GM18520 (cell line): ENCODE measurements around the gene OTOA.
"Not testable (repeated sequence)": the region's sequence is repeated elsewhere in the genome, so short reads cannot be mapped to it uniquely, and the experiment has no call there.

Source experiments
- ATAC-seq: cut with Tn5 transposase; IDR thresholded peaks from one replicate; pipeline ENCODE4 v1.9.1; 2021; ENCODE audit not compliant: unreplicated experiment

Gene OTOA

DNA sequence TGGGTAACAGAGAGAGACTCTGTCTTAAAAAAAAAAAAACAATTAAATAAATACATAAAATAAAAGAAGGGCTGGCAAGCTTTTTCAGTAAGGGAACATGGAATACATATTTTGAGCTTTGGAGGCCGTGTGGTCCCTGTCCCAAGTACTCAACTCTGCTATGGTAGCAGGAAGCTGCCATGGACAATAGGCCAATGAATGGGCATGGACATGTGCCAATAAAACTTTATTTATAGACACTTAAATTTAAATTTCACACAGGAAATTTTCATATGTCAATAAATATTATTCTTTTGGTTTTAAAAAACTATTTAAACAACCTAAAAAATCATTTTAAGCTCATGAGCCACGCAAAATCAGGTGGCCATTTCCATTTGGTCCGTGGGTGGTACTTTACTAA lies 3.8 kb downstream of the OTOA start:
- ATAC-seq, result no peak

DNA sequence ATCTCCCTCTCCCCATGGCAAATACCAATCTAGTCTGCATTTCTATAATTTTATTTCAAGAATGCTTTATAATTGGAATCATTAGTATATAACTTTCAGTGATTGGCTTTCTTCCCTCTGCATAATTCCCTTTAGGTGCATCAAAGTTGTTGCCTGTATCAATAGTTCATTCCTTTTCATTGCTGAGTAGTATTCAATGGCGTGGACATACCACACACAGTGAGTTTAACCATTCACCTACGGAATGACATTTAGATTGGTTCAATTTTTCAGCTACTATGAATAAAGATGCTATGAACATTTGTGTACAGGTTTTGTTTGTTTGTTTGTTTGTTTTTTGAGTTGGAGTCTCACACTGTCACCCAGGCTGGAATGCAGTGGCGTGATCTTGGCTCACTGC lies 9.7 kb downstream of the OTOA start:
- ATAC-seq, result no peak

DNA sequence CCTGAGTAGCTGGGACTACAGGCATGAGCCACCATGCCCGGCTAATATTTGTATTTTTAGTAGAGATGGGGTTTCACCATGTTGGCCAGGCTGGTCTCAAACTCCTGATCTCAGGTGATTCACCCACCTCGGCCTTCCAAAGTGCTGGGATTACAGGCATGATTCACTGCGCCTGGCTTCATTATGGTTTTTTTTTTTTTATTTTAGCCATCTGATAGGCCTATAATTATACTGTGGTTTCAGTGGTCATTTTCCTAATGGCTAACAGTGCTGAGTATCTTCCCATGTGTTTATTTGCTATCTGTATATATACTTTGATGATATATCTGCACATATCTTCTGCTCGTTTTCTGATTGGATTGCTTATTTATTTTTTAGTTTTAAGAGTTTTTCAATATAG lies 10.7 kb downstream of the OTOA start:
- not testable (repeated sequence) for ATAC-seq

DNA sequence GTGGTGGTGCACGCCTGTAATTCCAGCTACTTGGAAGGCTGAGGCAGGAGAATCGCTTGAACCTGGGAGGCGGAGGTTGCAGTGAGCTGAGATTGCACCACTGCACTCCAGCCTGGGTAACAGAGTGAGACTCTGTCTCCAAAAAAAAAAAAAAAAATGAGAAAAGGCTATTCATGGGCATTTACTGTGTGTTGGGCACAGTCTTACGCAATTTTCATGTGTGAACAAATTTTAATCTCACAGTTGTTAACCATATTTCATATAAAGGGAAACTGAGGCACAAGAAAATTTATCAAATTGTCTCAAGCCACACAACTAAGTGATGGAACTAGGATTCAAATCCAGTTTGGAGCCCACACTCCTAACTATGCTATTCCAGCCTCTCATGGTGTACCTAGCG lies 16.9 kb downstream of the OTOA start:
- ATAC-seq, result not testable (repeated sequence)

DNA sequence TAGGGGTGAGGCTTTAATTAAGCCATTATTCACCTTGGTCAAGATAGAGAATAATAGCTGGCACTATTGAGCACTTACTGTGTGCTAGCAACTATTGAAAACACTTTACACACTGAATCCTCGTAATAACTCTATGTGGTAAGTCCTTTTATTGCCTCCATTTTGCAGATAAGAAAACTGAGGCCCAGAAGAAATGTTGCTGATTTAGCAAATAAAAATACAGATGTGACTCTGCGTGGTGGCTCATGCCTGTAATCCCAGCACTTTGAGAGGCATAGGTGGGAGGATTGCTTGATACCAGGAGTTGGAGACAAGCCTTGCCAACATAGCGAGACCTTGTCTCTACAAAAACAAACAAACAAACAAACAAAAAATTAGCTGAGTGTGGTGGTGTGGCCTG lies 19.4 kb downstream of the OTOA start:
- ATAC-seq, result no peak

DNA sequence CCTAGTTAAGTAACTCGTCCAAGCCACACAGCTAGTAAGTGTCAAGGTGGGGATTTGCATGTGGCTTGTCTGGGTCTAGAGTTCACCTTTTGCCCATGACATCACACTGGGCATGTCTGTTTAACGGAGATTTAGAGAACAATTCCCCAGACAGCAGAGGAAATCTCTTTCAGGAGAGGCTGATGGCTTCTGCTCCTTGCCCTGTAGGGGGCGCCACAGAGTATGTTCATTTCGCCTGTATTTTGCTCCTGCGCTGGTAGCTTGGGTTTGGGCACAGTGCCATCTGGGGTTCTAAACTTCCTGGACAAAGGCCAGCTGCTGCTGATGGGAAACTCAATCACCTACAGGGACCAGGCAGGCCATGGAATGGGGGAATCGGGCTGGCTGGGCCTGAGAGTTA lies 20.4 kb downstream of the OTOA start:
- no peak for ATAC-seq

DNA sequence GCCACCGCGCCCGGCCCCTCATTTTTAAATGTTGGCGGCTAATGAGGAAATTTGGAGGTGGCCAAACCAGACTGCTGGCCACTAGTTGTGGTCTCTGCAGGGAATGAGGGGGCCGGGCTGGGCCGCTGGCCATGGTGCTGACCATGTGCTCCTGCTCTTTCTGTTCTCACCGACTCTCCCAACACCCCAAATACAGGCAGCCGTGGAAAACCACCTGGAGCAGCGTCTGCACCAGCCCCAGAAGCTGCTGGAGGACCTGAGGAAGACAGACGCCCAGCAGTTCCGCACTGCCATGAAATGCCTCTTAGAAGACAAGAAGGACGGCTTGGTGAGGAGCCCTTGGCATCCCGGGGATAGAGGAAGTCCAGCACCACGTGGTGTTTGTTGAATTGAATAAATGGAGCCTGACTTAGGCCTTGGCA lies 21.3 kb downstream of the OTOA start:
- ATAC-seq, result no peak

DNA sequence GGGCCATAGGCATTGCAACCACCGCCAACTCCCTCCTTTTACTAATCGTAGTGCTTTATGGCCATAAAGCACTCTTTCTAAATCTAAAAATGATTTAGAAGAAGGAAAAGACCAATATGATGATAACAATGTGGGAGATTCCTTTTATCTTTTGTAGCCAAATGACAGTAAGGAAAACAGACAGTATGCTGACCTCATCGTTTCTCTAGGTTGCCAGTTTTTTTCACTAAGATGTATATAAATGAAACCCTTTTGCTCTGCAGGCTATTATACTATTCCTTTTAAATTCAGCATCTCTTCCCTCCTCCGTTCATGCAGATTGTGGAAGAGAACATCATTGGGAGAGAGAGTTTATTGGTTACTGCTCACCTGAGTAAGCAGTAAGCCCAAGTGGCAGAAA lies 25.3 kb downstream of the OTOA start:
- no peak for ATAC-seq

DNA sequence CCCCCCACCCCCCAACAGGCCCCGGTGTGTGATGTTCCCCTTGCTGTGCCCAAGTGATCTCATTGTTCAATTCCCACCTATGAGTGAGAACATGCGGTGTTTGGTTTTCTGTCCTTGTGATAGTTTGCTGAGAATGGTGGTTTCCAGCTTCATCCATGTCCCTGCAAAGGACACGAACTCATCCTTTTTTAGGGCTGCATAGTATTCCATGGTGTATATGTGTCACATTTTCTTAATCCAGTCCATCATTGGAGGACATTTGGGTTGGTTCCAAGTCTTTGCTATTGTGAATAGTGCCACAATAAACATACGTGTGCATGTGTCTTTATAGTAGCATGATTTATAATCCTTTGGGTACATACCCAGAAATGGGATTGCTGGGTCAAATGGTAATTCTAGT lies 27.2 kb downstream of the OTOA start:
- not testable (repeated sequence) for ATAC-seq

DNA sequence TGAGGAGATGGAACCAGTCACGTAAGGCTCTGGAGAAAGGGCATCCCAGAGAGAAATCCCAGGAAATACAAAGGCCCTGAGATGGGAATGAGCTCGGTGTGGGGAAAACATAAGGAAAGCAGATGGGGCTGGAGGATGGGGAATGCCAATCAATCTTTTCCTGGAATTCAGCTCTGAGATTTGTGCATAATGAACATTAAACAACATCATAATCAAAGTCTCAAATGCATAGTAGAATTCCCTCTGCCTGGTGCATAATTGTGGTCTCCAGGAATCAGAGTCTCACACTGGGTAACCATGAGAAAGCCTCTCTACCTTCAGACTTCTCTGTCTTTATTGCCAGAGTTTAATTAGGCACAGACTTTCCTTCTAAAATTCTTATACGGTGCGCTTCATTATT lies 30.8 kb downstream of the OTOA start:
- no peak for ATAC-seq

DNA sequence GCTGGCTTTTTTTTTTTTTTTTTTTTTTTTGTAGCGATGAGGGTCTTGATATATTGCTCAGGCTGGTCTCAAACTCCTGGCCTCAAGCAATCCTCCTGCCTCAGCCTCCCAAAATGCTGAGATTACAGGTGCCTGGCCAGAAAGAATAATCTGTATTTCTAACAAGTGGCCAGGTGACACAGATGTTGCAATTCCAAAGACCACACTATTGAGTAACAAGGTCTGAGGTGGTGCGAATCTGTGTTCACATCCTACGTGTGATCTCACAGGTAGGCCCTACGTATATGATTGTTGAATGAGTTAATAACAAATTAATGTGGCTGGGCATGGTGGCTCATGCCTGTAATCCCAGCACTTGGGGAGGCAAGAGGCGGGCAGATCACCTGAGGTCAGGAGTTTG lies 33.3 kb downstream of the OTOA start:
- no peak for ATAC-seq

DNA sequence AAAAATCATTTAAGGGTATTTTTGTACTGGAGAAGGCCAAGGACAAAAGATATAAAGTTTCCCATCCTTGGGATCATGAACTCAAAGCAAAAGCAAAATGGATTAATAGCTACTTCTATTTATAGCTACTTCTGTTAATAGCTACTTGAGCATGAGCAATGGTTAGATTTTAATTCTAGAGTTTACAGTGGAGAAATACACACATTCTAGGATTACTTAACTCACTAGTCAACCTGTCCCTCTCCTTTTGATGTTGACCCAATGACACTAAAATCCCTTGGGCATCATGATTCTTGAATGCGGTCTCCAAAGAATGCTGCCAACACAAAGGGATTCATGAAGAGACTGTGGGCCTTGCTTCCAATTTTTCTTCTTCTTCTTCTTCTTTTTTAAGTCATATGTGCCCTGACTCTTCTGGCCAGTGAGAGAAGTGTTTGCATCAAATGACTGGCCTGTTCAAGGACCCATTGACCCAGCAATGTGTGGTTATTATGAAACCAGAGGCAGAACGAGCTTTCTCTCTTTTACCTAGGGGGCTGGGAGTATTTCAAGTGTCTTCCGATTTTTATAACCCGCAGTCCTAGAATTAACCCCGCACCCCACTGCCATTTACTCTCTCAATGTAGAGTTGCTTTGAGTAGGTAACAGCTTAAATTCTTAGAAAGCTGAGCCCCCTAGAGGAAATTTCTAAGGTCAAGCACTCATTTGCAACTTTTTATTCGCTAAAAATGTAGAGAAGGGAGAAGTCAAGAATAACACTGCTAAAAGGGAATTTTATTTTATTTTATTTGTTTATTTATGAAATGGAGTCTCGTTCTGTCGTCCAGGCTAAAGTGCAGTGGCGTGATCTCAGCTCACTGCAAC lies 34.6 kb downstream of the OTOA start:
- no peak for ATAC-seq

DNA sequence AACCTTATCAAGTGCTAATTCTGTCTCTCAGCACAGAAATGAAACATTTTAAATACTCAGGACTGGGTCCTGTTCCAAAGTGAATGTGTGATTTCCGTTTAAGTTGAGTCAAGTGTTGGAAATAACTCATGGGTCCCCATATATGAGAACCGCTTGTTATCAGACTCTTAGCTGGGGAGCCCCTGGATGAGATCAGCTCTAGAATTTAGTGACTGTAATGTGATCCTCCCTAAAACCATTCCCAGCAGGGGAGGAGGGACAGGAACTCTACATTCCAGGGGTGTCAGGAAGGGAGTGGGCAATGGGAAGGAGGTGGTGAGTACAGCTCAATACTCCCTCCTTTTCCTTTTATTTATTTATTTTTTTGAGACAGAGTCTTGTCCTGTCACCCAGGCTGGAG lies 37.5 kb downstream of the OTOA start:
- no peak for ATAC-seq

DNA sequence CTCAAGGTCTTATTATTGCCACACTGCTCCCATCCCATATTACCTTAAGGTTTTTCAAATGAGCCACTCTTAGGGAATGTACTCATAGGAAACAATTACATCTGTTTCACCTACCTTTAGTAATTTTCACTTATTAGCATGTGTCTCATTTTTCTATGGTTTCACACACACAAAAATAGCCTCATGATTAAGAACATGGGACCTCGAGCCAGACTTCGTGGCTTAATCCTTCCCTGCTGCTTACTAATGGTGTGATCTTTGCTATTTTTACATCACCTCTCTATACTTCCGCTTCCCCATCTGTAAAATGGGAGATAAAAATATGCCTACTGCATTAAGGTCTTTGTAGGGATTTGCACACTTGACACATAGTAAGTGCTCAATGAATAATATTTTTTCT lies 38.5 kb downstream of the OTOA start:
- no peak for ATAC-seq

DNA sequence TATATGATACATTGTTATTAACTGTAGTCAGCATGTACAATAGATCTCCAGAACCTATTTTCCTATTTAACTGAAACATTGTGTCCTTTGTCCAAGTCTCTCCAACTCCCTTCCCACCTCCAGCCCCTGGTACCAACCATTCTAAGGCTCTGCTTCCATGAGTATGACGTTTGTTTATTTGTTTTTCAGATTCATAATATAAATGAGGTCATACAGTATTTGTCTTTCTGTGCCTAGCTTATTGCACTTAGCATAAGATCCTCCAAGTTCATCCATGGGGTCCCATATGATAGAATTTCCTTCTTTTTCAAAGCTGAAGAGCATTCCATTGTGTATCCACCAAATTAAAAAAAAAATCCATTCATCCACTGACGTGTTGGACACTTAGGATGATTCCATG lies 39.4 kb downstream of the OTOA start:
- no peak for ATAC-seq

DNA sequence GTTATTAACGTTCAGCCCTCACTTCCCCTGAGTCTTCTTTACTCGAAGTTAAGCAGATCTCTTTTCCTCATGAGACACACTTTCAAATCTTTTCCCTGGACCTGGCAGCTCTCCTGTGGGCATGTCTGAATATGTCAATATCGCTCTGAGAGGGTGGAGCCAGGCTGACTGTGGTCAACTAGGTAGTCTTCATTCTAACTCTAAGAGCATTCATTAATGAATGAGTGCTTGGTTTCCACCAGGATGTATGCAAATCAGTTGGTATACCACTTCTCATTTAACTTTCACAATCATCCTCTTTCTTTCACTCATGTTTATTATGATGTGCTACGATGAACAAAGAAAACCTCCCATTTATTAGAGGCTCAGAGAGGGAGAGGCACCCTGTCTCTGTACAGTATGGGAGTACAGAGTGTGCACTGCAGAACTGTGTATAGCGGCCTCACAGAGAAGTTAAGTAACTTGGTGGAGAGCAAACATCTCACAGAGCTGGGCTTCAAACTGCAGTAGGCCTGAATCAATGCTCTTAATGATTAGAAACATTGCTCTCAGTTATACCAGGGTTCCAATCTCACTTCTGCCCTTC lies 39.9 kb downstream of the OTOA start:
- no peak for ATAC-seq

DNA sequence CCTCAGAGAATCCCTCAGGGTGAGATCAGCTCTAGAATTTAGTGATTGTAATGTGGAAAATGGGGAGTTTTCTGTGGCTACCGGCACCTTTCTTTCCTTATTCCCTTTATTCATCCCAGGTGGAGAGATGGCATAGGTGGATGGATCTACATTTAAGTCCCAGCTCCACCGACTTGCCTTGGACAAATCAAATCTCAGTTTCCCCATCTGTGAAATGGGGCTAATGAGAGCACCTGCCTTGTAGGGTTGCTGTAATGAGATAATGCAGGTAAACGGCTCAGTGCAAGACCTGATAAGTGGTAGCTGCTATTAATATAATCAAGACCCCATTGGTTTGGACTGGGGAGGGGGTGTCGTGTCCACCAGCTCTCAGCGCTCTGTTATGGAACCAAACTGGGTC lies 40.5 kb downstream of the OTOA start:
- ATAC-seq, result no peak

DNA sequence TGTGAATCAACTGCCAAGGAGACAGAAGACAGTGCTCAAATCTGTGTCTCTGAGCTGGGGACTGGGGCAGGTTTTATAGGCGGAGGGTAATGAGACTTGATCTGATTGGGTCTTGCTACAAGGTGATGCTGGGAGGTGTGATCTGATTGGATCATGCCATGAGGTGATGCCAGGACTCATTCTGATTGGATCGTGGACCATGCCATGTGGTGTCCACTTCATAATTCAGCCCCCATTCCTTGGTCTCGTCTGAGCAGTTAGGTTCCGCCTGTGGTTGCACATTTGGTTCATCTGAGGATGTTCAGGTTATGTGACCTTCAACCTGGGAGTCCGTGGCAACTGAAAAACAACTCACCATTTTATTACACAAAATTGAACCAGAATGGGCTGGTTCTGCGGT lies 41.0 kb downstream of the OTOA start:
- no peak for ATAC-seq

DNA sequence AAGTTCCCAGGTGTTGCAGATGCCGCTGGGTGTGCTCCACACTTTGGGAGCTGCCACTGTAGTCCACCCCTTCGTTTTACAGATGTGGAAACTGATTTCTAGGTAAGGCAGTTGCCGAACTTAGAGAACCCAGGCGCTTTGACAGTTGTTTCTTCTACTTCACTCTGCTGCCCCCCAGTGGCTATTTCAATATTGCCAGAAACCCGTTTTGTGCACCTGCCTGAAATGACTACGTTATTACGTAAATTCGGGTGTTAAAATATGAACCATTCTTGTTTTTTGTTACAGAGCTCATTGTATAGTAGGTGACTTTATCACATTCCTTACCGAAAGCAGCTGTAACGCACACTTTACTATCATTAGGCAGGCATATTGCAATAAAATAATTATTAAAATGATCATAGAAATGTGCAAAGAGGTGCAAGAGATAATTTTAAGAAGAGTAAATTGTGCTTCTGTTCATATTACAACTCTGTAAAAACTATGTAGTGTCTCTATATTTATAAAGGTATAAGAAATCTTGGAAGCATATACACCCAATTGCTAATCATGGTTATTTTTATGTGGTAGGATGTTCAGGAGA lies 44.9 kb downstream of the OTOA start:
- ATAC-seq, result no peak

DNA sequence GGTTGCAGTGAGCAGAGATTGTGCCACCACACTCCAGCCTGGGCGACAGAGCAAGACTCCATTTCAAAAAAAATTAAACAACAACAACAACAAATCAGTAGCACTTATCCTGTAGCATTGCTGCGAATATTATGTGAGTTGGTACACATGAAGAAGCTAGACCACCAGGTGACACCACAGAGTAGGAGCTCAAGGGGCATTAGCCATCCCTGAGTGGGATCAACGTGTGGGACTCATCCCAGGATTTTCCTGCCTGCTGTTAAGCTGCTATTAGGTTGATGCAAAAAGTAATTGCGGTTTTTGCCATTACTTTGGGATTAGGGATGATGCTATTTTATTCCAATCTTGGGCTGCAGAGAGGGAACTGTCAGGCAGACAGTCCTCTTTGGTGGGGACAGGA lies 47.2 kb downstream of the OTOA start:
- no peak for ATAC-seq

DNA sequence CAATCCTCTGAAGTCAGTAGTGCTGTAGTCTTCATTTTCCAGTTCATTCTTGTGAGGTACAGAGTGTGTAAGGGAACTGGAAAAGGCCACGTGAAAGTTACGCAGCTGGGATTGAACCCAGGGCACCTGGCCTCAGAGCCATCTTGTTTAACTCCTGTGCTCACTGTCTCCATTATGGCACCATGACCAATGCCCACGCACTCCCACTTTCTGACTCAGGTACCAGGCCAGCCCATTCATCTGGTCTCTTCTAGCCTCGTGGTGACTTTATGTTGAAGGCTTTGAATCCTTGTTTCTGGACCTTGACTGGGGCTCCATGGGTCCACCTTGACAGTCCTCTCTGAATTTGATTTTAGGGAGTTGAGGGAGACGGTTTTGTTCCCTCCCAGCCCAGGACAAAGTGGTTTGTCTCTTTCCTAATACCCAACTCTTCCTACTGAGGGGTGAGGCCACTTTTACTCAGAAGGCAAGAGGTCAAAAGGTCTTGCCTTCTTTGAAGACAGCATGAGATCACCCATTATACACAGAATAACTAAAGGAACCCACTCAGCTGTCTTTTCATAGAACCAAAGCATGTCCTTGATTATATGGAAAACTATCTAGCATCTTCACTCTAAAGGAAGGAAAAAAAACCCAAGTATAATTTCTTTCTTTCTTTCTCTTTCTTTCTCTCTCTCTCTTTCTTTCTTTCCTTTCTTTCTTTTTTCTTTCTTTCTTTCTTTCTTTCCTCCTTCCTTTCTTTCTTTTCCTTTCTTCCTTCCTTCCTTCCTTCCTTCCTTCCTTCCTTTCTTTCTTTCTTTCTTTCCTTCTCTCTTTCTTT lies 50.0 kb downstream of the OTOA start:
- no peak for ATAC-seq

DNA sequence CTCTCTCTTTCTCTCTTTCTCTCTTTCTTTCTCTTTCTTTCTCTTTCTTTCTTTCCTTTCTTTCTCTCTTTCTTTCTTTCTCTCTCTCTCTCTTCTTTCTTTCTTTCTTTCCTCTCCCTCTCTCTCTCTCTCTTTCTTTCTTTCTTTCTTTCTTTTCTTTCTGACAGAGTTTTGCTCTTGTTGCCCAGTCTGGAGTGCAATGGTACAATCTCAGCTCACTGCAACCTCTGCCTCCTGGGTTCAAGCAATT lies 50.5 kb downstream of the OTOA start:
- ATAC-seq, result not testable (repeated sequence)
